ENCODE measurements around the gene RFC4. TPM values are rescaled to one million over a fixed set of nuclear protein-coding genes. Genes with fewer than 3 reads are reported as not detected.
"Not testable (repeated sequence)": the region's sequence is repeated elsewhere in the genome, so short reads cannot be mapped to it uniquely, and the experiment has no call there.

Gene RFC4
- total RNA-seq, 4 donors from 2014 or later = 5.4 to 14.2 (median 11.8) TPM

DNA sequence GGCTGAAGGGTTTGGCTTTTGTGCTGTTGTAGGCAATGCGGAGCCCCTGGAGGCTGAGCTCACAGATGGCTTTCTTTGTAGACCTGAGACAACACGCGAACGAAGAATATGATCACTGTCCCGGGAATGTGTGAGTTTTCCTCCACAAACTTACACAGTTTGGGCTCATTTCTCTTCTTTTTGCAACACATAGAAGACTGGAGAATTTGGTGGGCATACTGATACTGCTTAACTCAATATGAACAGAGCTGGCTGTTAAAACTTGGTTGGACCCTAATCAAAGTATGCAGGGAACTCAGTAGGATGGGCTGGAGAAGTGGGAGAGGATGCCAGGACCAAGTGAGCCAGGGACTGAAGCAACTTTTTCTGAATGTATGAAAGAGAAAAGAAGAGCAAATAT, 12.2 kb upstream of the RFC4 start:
- no peak for TF ChIP-seq EP300 (IDR thresholded peaks at IDR 0.05)
- TF ChIP-seq CTCF (IDR thresholded peaks at IDR 0.05) = no peak
- TF ChIP-seq POLR2A (IDR thresholded peaks at IDR 0.05) = no peak
- DNase-seq (ENCODE audit: low spot score in 2 of 2) = no peak
- peaks cover 0 to 10% of the 10 kb centered on the region in 2 donors for H3K27me3 ChIP-seq
- H3K4me1 ChIP-seq = peaks cover 0 to 9% (median 0%) of the 10 kb centered on the region in 4 donors
- H3K36me3 ChIP-seq = no peaks in the 10 kb centered on the region
- no peak overlapping the region for H3K4me3 ChIP-seq
- H3K9me3 ChIP-seq = no peaks in the 10 kb centered on the region
- WGBS, 2 donors = 80 to 89% methylated on average over 5 of the region's 5 CpGs
- H3K27ac ChIP-seq = no peak overlapping the region

DNA sequence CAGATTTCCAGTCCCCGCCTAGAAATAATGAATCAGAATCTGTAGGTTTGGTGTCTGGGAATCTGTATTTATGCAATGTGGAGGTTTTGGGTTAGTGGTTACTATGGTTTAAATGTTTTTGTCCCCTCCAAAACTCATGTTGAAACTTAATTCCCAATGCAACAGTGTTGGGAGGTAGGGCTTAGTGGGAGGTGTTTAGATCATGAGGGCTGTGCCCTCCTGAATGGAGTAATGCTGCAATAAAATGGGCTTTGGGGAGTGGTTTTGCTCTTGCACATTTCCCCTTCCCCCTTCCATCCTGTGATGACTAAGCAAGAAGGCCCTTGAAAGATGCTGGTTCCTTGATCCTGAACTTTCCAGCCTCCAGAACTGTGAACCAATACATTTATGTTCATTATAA, 9.2 kb upstream of the RFC4 start:
- Histone ChIP-seq H3K9me3 (no peaks in the 10 kb centered on the region), H3K36me3 (no peaks in the 10 kb centered on the region), H3K4me3 (no peak overlapping the region), H3K27ac (no peak overlapping the region), H3K4me1 (no peaks in the 10 kb centered on the region), H3K27me3 (peaks cover 0 to 10% of the 10 kb centered on the region in 2 donors)
- 93 to 100% methylated on average over 1 of the region's 1 CpG for WGBS, 2 donors
- TF ChIP-seq CTCF (IDR thresholded peaks at IDR 0.05) (no peak), EP300 (IDR thresholded peaks at IDR 0.05) (no peak), POLR2A (IDR thresholded peaks at IDR 0.05) (no peak)
- no peak for DNase-seq (ENCODE audit: low spot score in 2 of 2)

DNA sequence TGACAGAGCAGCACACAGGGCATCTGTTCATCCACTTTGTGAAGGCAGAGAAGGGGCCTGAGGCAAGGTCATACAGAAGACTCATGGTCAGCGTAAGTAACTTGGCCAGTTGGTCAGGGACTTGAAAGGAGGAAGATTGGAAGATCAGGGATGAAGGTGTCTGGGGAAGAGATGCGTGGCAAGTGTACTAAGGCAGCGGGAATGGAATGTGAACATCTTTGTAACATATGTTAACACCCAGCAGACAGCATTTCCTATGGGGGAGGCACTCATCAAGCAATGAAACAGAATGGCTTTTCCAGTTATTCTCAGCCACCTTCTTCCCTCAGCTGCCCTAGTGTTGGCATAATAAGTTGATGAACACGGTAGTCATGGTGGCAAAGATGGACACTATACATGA, 7.8 kb upstream of the RFC4 start:
- no peaks in the 10 kb centered on the region for H3K9me3 ChIP-seq
- H3K27ac ChIP-seq = no peak overlapping the region
- H3K27me3 ChIP-seq = peaks cover 0 to 10% of the 10 kb centered on the region in 2 donors
- H3K4me3 ChIP-seq = no peak overlapping the region
- no peaks in the 10 kb centered on the region for H3K4me1 ChIP-seq
- 70 to 76% methylated on average over 4 of the region's 4 CpGs for WGBS, 2 donors
- TF ChIP-seq EP300 (IDR thresholded peaks at IDR 0.05) = no peak
- TF ChIP-seq POLR2A (IDR thresholded peaks at IDR 0.05) = no peak
- TF ChIP-seq CTCF (IDR thresholded peaks at IDR 0.05) = no peak
- no peak for DNase-seq (ENCODE audit: low spot score in 2 of 2)
- H3K36me3 ChIP-seq = no peaks in the 10 kb centered on the region

- WGBS, 2 donors = 92 to 94% methylated on average over 7 to 10 of the region's 29 CpGs
Measured at GRCh38 chr3:186811313-186811712, 5.0 kb upstream of the RFC4 start.

GRCh38 chr3:186810336-186810996, 4.2 kb upstream of the RFC4 start:
- DNase-seq (ENCODE audit: low spot score in 2 of 2) = no peak
- no peaks in the 10 kb centered on the region for H3K36me3 ChIP-seq
- peaks cover 0 to 6% of the 10 kb centered on the region in 2 donors for H3K27me3 ChIP-seq
- no peak overlapping the region for H3K27ac ChIP-seq
- 82 to 87% methylated on average over 5 of the region's 5 CpGs for WGBS, 2 donors
- no peaks in the 10 kb centered on the region for H3K9me3 ChIP-seq
- TF ChIP-seq POLR2A (IDR thresholded peaks at IDR 0.05) (no peak), CTCF (IDR thresholded peaks at IDR 0.05) (no peak), EP300 (IDR thresholded peaks at IDR 0.05) (no peak)
- H3K4me3 ChIP-seq = no peak overlapping the region
- peaks cover 0 to 12% (median 5%) of the 10 kb centered on the region in 4 donors for H3K4me1 ChIP-seq

More at GRCh38 chr3:186811313-186811712, 5.0 kb upstream of the RFC4 start:
- H3K4me3 ChIP-seq; H3K27me3 ChIP-seq; H3K9me3 ChIP-seq; H3K36me3 ChIP-seq; H3K27ac ChIP-seq; H3K4me1 ChIP-seq; DNase-seq (ENCODE audit: low spot score in 2 of 2): not testable (repeated sequence)

All from tibial nerve (tissue), 4 donors.